Hepatocyte (in vitro differentiated cells): Measurements from ENCODE around the gene SLC6A20. TPM values are rescaled to one million over a fixed set of nuclear protein-coding genes. Genes with fewer than 3 reads are reported as not detected.

ENCODE experiments used
- DNase-seq: peaks from one replicate; pipeline ENCODE4 v3.0.0-alpha.2; 2016; ENCODE audit warnings: low spot score
- H2AFZ ChIP-seq: fragments of 200-600 bp; sonication (generic); 2 replicates; pipeline ENCODE4 v1.6.0; 2016; ENCODE audit warnings: antibody characterized with exemption, mild to moderate bottlenecking
- H3K27ac ChIP-seq: fragments of 200-600 bp; sonication (generic); 2 replicates; pipeline ENCODE4 v1.5.1; 2016; ENCODE audit warnings: mild to moderate bottlenecking
- H3K27me3 ChIP-seq: fragments of 200-600 bp; sonication (generic); 2 replicates; pipeline ENCODE4 v1.6.1; 2016
- H3K36me3 ChIP-seq: fragments of 200-600 bp; sonication (generic); replicated peaks from 2 replicates; pipeline ENCODE4 v1.5.1; 2016; ENCODE audit warnings: low read depth; ENCODE audit not compliant: insufficient read depth
- H3K4me1 ChIP-seq: fragments of 200-600 bp; sonication (generic); 2 replicates; pipeline ENCODE4 v1.5.1; 2016; ENCODE audit warnings: mild to moderate bottlenecking, moderate library complexity; ENCODE audit not compliant: insufficient read depth
- H3K4me2 ChIP-seq: fragments of 200-600 bp; sonication (generic); 2 replicates; pipeline ENCODE4 v1.6.0; 2016
- H3K4me3 ChIP-seq: fragments of 200-600 bp; sonication (generic); 2 replicates; pipeline ENCODE4 v1.5.1; 2016; ENCODE audit warnings: mild to moderate bottlenecking
- H3K79me2 ChIP-seq: fragments of 200-600 bp; sonication (generic); 2 replicates; pipeline ENCODE4 v1.6.0; 2017; ENCODE audit warnings: mild to moderate bottlenecking
- H3K9me2 ChIP-seq: fragments of 200-600 bp; sonication (generic); replicated peaks from 2 replicates; pipeline ENCODE4 v1.6.0; 2017; ENCODE audit warnings: mild to moderate bottlenecking; ENCODE audit not compliant: insufficient read depth
- H3K9me3 ChIP-seq: fragments of 200-600 bp; sonication (generic); 2 replicates; pipeline ENCODE4 v1.5.1; 2016; ENCODE audit warnings: low read depth, mild to moderate bottlenecking
- H4K20me1 ChIP-seq: fragments of 200-600 bp; sonication (generic); 2 replicates; pipeline ENCODE4 v1.6.0; 2016; ENCODE audit warnings: mild to moderate bottlenecking; ENCODE audit not compliant: insufficient read depth, poor library complexity, severe bottlenecking
- EZH2 ChIP-seq: fragments of 200-600 bp; sonication (generic); IDR thresholded peaks from 2 replicates; pipeline ENCODE4 v1.6.1; 2016; ENCODE audit warnings: antibody characterized with exemption, mild to moderate bottlenecking, borderline replicate concordance
- EZH2phosphoT487 ChIP-seq: fragments of 200-600 bp; sonication (generic); IDR thresholded peaks from one replicate; pipeline ENCODE4 v1.6.1; 2018; ENCODE audit warnings: antibody characterized with exemption, mild to moderate bottlenecking, low read depth, moderate library complexity; ENCODE audit not compliant: unreplicated experiment, severe bottlenecking
- WGBS: methylation state at CpG from one replicate; pipeline ENCODE4 v1.1.6; 2016; ENCODE audit warnings: low lambda C conversion rate; ENCODE audit errors: missing lambda C conversion rate; 5-methylcytosine and 5-hydroxymethylcytosine counted together
- polyA plus RNA-seq: library from polyadenylated mRNA; unstranded; fragments of >200 nt; fragmentation: Nextera tagmentation; extraction: Ambion mirVana; gene quantifications from 2 replicates; pipeline ENCODE4 v1.2.1, GENCODE V29; 2016
- total RNA-seq: library from RNA; depleted of rRNA; stranded (reverse); fragments of >200 nt; gene quantifications from 2 replicates; pipeline ENCODE4 v1.2.3, GENCODE V29; 2014
- TF ChIP-seq, protein P1 (sequence below): fragments of 200-600 bp; sonication (generic); IDR thresholded peaks from 2 replicates; pipeline ENCODE4 v1.5.1; 2016; ENCODE audit warnings: antibody characterized with exemption, mild to moderate bottlenecking; ENCODE audit not compliant: poor library complexity

SLC6A20 gene
- total and polyA plus RNA-seq, 2 experiments from 2014 or later: 5.7 to 9.6 TPM

DNA sequence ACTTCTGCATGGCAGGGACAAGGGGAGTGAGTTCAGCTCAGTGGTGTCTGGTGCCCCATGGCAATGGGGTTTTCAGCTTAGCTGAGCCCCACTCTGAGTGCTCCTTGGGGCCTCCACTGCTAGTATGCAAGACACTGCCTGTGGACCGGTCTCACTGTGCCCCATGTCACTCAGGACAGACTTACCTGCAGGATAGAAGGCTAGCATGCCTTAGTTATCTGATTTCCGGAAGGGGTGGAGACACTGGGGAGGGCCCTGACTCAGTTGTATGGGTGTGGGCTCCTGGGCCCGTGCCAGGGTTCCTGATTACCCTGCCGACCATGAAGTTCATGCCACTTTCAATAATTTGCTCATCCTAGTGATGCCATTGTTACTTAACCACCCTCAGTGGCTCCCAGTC is 4.3 kb upstream of the SLC6A20 start:
- Histone ChIP-seq H3K9me2 (no peaks in the 10 kb centered on the region), H3K27me3 (peaks cover 26% of the 10 kb centered on the region), H3K4me3 (no peak overlapping the region), H3K4me2 (no peak overlapping the region), H2AFZ (no peak overlapping the region), H3K9me3 (no peaks in the 10 kb centered on the region), H3K4me1 (peaks cover 4% of the 10 kb centered on the region), H4K20me1 (no peaks in the 10 kb centered on the region), H3K79me2 (no peaks in the 10 kb centered on the region), H3K27ac (no peak overlapping the region), H3K36me3 (no peaks in the 10 kb centered on the region)
- TF ChIP-seq, protein P1, sequence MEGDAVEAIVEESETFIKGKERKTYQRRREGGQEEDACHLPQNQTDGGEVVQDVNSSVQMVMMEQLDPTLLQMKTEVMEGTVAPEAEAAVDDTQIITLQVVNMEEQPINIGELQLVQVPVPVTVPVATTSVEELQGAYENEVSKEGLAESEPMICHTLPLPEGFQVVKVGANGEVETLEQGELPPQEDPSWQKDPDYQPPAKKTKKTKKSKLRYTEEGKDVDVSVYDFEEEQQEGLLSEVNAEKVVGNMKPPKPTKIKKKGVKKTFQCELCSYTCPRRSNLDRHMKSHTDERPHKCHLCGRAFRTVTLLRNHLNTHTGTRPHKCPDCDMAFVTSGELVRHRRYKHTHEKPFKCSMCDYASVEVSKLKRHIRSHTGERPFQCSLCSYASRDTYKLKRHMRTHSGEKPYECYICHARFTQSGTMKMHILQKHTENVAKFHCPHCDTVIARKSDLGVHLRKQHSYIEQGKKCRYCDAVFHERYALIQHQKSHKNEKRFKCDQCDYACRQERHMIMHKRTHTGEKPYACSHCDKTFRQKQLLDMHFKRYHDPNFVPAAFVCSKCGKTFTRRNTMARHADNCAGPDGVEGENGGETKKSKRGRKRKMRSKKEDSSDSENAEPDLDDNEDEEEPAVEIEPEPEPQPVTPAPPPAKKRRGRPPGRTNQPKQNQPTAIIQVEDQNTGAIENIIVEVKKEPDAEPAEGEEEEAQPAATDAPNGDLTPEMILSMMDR: no peak
- no peak for TF ChIP-seq EZH2phosphoT487
- TF ChIP-seq EZH2: no peak
- 83% methylated on average over 4 of the region's 4 CpGs for WGBS
- no peak for DNase-seq

DNA sequence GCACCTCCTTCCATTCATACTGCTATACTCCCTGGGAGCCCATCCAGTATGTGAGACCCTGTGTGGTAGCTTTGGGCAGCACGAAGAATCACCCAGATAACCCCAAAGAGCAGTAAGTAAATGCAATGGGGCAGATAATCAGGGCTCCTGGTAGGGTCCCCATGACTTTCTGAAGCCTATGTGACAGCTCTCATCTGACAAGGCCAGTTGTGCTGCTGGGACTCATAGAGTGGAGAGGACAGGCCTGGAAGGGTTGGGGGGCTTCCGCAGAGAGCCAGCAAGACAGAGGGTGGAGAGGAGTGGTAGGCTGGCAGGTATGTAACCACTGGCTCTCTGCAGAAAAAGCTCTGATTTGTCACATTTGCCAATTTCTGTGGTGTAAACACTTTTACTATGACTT is 3.2 kb upstream of the SLC6A20 start:
- Histone ChIP-seq H3K4me2 (no peak overlapping the region), H3K4me1 (peaks cover 4% of the 10 kb centered on the region), H3K27ac (no peak overlapping the region), H2AFZ (no peak overlapping the region), H3K4me3 (no peak overlapping the region), H3K9me3 (no peaks in the 10 kb centered on the region), H3K79me2 (no peaks in the 10 kb centered on the region), H3K9me2 (no peaks in the 10 kb centered on the region), H3K27me3 (peaks cover 35% of the 10 kb centered on the region), H3K36me3 (no peaks in the 10 kb centered on the region), H4K20me1 (no peaks in the 10 kb centered on the region)
- no peak for DNase-seq
- TF ChIP-seq, protein P1: no peak
- TF ChIP-seq EZH2 (no peak), EZH2phosphoT487 (no peak)
- 94% methylated on average over 2 of the region's 2 CpGs for WGBS

DNA sequence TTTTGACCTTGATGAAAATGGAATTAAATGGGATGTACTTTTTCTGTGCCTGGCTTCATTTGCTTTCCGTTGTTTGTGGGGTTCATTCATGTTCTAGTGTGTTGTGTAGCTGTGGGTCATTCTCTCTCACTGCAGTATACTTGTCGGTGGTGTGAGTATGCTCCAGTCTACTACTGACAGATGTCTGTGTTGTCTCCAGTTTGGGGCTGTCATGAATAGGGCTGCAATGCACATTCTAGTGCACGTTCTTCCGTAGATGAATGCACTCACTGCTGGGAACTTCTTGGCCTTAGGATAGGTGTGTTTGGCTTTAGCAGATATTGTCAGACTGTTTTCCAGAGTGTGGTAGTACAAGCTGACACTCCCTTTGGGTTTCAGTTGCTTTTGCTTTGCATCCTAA is 1.7 kb upstream of the SLC6A20 start:
- Histone ChIP-seq H3K27me3 (peaks cover 39% of the 10 kb centered on the region), H3K4me2 (no peak overlapping the region), H4K20me1 (no peaks in the 10 kb centered on the region)

More for the DNA sequence above, 1.7 kb upstream of the SLC6A20 start:
- Histone ChIP-seq H3K9me2 (no peaks in the 10 kb centered on the region), H3K4me3 (no peak overlapping the region), H2AFZ (no peak overlapping the region), H3K4me1 (peaks cover 4% of the 10 kb centered on the region), H3K79me2 (no peaks in the 10 kb centered on the region), H3K9me3 (no peaks in the 10 kb centered on the region), H3K36me3 (no peaks in the 10 kb centered on the region), H3K27ac (no peak overlapping the region)
- WGBS: 47% methylated on average over 4 of the region's 4 CpGs
- TF ChIP-seq, protein P1: no peak
- no peak for TF ChIP-seq EZH2phosphoT487
- no peak for TF ChIP-seq EZH2
- no peak for DNase-seq
